HG03135 (cell line): ENCODE results near the gene SLCO4A1.

Experiments used
- ATAC-seq: cut with Tn5 transposase; IDR thresholded peaks from one replicate; pipeline ENCODE4 v1.9.1; 2021; ENCODE audit warnings: mild to moderate bottlenecking, moderate library complexity; ENCODE audit not compliant: unreplicated experiment

Gene SLCO4A1

DNA sequence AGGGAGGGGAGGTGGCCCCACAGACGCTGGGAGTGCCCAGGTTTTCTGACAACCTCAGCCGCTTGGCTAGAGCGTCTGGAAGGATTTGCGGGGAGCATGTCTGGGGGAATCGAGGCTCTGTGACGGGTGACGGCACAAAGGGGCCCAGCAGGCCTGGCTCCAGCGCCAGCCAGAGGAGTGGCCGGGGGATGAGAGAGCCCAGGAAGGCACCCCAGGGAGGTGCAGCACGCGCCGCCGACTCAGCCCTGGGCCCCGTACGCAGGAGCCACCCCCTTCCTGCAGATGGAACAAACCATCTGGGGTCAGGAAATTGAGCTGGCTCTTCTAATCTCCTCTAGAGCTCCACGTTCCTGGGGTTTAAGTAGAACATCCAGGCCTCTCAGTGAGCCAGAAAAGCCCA lies 5.9 kb upstream of the SLCO4A1 start:
- no peak for ATAC-seq

DNA sequence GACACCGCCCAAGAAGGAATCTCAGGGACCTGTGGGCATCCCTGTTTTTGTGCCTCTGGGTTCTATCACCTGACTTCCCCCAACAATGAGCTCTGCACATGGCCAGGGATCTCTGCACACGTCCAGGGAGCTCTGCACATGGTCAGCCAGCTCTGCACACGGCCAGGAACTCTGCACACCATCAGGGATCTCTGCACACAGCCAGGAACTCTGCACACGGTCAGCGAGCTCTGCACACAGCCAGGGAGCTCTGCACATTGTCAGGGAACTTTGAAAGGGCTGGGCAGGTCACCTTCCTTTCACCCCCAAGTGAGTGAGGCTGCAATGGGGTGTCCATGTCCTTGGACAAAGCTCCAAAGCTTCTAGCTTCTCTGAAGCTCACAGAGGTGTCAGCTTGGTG lies 5.2 kb upstream of the SLCO4A1 start:
- no peak for ATAC-seq

DNA sequence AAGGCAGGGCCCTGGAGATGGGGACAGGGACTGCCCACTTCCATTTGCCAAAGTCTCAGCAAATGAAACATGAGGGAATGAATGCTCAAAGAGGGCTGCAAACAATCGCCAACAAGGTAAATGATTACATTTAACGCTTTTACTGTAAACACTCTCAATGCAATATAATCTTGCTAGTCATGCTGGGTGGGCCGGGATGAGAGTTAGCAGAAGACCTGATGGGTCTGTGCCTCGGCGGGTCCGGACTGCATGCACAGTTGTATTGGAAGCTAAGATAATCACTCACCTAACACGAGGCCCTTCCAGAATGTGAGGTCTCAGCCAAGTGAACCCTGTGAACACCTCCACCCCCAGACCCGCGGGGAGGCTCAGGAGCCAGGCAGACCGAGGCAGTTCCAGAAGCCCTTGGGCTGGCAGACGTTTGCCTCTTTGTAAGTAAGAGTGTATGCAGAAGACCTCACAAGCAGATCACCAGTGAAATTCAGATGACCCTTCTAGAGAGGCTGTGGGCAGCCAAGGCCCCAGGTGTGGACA lies 4.7 kb upstream of the SLCO4A1 start:
- no peak for ATAC-seq

DNA sequence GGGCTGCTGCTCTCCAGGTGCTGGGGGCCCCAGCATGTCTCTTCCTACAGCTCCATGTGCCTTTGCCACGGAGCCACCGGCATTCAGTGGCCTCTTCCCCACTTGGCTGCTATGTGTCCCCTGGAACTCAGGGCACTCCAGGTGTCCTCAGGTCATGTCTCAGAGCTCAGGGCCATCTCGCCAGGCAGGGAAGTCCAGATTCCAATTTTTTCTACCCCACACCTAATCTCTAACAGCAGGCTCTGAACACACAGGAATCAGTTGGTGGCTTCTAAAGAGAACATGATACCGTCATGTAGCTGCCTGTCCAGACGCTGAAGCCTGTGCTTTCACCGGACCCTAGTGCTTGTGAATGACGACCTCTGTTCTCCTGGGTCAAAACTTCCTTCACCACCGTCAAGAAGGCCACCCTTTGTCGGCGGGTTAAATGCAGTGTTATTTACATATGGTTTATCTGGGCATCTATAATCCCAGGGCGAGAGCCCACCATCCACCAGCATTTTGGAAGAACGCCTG lies 4.2 kb upstream of the SLCO4A1 start:
- no peak for ATAC-seq

DNA sequence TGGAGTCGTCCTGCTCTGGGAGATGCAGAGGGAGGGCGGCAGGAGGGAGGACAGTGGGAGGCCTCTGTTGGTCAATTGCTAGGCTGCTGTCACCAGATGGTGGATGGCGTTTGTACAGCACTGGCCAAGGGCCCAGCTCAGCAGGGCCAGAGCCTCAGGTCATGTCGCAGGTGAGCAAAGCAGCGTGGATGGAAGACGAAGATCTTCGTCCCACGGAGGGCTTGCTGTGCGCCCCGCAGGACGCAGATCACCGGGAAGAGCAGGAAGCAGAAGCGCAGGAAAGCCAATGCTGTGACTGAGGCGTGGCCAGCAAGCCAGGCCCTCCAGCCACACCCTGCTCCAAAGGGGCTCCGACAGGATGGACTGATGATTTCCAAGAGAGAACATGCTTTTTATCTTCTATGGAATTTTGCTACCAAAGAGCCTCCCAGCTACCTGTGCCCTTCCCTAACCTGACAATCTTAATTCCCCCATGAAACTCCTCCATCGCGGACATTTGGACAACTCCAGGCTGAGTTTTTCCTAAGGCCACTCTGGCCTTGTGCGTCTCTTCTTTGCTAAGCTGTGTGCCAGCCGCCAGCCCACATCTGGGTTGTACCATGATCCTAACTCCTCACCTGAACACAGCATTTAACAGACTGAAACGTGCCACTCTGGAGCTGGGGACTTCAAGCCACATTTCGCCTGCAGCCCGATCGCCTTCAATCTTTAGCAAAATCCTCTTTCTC lies 3.5 kb upstream of the SLCO4A1 start:
- no peak for ATAC-seq

DNA sequence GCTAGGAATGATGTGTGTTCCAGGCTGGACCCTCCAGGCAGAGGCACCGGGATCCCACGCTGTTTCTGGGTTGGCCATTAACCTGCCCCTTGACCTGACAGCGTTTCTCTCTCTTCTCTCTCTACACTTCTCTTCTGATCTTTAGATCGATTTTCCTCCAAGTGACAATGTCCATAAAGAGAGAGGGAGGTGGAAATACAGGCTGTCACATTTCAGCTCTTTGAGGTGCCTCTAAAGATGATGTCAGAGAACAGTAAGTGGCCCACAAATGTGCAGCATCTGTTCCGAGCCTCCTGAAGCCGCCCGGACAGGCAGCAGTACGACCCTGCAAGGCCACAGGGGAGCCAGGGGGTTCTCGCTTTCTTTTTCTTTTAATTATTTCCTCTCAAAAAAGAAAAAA lies 2.5 kb upstream of the SLCO4A1 start:
- no peak for ATAC-seq

DNA sequence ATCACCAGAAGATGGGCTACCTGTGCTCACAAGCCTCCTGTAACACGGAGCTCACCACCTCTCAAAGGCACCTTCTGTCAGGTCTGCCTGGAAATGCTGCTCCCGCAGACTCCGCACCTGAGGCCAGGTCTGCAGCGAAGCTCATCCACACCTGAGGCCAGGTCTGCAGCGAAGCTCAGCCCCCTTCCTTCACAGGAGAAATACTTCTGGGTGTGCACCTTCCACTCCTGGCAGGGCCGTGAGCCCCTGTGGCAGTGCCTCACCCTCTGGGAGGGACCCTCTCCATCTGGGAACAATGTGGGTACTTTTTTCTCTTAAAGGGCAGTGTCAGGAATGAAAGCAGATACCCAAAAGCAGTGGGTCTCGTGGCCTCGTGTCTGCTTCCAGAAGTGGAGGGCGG lies 1.4 kb upstream of the SLCO4A1 start:
- no peak for ATAC-seq

DNA sequence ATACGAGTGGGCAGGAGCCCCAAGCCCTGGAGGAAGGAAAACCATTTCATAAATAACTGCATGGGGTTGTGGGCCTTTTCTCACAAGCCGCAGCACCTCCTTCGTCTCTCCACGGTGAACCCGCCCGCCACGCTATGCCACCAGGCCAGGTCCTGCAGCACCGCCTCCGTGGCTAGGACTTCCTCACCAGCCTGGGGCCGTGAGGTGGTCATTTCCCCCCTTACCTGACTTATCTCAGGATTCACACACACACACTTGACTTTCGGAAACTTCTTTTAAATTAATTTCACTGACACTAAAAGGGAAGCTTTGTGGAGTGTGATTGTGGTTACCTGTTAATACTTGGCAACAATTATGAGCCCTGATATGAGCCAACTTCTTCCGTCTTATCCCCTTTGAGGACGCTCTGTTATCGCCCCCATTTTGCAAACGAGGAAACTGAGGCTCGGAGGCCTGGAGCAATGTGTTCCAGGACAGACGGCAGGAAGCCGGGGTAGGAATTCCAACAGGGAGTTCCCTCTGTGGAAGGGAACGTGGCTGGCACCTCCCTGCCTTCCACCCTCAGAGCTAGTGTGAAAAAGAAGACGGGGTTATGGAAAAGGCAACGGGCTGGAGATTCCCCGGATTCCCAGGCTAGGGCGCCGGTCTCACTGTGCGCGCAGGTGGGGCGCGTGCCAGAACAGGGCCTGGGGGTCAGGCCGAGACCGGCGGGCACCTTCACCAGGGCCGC lies 817 bp upstream of the SLCO4A1 start:
- ATAC-seq = no peak

DNA sequence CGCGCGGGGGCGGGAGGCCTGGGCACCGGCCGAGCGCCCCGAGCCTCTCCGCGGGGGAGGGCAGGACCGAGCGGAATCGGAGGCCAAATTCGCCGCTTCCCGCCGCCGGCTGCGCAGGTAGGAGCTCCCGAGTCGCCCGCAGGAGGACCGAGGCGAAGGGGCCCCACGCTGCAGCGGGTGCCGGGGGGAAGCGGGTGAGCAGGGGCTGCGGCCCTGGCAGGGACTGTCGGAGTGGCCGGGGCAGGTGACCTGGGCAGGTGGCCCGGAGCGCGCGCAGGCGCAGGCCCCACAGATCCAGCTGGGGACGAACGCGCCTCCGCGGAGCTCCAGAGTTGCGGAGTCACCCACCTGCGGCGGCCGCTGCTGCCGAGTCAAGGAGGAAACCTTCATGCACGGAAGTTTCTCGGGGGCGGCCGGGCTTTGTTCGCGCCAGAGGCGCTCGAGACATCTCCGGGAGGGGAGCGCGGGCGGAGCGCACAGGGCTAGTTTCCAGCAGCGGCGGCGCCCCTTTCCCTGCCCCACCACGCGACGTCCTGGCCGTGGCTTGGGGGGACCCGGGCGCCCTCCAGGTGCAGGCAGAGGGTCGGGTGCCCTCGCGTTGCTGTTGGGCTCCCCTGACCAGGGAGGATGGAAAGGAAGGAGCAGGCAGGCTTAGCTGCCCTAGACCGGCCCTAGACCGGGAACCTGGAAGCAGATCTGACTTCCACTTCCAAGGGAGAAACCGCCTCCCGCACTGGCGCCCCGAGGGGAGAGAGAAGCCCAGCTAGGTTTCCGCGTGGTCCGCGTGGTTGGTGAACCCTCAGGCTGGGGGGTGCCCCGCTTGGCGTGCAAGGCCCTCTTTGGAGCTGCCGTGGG lies 590 bp downstream of the SLCO4A1 start:
- ATAC-seq = peak; percentile 15

DNA sequence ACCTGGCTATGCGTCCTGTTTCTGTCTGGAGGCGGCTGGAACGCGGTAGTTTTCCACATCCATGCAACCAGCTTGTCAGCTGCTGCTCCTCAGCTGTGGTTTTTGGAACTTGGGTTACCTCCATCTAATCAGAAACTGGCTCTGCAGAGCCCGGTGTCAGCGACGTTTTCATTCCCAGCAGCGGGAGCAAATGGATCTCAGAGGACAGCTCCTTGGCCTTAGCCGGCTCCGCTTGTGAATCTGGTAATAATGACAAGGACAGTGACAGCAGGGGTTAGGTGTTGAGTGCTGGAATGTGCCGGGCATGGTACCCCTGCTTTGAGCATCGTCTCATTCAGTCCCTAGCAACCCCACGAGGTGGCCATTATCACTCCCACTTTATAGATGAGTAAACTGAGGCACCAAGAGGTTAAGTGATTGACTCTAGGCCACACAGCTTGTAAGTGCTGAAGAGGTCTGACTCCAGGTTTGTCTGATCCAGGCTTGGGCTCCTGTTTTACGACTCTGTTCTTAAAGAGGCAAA lies 1.3 kb downstream of the SLCO4A1 start:
- no peak for ATAC-seq

DNA sequence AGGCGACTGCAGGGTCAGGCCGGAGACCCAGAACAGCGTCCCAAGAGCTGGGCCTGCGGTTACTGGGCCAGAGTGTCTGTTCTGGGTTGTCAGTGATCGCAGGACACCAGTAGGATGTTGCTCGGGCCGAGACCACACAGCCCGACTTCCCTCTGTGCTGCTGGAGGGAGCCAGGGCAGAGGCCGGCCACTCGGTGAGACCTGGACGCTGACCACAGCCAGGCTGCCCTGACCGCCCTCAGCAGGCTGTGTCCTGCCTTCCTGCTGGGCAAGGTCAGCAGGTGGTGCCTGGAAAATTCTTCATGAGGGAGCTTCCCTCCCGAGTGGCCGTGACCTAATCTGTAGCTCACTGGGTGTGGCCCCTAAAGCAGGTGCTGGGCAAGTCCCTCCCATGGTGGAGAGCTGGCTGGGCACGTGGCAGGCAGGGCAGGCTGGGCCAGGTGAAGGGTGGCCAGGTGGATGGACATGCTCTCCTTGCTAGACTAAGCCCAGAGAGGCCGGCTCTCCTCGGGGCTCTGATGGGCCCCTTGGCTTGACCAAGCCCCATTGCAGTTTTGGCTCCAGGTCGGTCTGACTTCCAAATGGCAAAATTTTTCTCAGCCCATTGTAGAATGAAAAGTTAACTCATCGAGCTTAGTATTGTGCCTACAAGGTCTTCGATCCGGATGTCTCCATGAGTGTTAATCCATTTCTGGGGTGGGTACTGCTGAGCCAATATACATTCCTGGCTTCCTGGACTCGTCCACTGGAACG lies 1.9 kb downstream of the SLCO4A1 start:
- ATAC-seq = no peak

DNA sequence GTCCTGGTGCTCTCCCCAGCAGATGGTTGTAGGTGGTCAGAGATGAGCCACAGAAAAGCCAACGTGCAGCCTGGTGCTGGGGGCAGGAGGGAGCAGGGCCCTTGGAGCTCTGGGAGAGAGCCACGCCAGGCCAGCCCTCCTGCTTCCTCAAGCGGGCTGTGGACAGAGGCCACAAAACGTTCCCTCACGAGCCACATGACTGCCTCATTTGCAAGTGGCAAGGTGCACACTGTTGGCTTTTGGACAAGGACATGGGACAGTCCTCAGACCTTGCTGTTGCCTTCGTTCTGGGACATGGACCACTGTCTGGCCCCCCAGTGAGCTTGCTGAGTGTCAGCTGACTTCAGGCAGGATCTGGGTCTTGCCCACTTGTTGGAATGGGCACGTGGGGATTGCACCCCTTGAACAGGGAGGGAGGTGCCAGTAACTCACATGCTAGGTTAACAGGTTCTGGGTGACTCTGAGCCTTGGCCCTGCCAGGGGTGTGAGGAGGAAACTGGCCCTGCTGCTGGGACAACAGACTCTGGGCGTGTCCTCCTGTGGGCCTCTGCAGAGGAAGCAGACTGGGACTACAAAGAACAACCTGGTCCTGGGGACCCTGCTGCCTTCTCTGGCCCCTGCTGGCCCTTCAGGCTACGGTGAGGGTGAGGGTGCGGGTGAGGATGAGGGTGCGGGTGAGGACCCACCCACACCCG lies 2.6 kb downstream of the SLCO4A1 start:
- no peak for ATAC-seq

DNA sequence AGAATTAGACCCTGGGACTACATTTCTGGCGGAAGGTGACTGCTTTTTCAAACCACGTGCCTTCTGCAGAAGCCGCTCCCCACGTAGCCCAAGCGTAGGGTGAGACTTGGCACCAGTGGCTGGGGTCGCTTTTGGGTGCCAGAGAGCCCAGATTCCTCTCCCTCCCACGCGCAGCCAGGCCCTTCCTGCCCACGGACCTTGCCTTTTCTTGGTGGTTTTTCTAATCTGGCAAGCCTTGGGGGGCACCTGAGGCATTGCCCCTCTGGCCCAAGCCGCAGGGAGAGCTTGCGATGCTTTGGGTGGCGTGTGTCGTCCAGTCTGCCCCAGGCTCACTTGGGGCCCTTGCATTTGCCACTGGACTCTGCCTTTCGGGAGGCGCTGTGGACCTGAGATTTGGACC lies 3.3 kb downstream of the SLCO4A1 start:
- no peak for ATAC-seq

DNA sequence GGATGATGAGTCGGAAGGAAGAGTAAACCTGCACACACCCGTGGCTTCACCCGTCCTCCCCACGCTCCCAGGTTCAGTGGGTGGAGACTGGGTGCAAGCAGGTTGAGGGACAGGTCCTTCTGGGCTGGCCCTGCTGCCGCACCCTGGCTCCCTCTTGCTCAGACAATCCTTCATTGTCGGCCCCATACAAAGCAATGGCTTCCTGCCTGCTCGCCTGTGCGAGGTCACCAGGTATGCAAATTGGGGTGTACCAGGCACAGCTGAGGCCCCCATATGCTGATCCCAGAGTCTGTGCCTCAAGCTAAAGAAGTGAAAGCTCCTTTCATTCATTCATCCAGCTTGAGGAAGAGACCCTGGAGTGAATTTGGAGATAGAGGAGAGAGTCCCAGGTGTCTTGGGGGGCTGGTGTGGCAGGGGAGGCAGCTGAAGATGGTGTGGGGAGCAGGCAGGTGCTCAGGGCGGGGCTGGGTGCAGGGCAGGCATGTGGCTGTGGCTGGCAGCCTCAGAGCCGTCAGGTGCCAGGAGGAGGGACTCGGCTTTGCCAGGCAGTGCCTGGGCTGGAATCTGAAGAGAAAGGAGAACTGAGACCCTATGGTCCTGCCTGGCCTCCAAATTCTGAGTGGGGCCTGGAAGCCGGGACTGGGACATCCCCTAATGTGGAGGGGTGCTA lies 4.7 kb downstream of the SLCO4A1 start:
- ATAC-seq = no peak

DNA sequence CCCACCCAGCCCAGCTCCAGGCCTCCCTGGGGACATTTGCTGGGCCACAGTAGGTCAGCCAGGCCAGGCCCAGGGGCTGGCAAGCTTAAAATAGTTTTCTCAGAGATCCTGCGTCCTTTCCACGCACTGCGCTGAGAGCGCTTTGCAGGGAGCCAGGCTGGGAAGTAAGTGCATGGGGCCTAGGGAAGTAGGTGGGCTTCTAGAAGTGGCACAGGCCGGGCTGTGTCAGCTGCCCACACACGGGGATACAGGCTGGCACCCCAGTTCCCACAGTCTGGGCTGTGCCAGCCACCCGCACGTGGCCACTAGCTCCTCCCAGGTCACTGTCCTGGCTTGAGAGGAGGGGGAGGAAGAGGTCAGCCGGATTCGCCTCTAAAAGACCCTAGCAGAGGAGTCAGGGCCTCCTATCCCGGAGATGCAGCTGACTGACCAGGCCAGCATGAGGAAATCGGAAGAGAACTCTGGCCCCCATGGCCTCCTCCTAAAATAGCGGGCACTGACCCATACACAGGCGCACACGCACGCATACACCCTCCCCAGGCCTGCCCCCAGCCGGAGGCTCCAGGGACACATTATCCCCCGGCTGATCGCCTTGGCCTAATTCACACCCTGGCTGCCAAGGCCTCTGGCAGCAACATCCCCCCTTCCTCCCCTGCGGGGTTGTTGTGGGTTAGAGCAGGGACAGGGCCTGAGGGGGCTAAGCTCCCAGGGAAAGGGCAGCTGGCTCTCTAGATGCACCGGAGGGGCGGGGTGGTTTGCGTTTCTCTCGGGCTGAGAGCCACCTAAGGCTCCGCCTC lies 5.4 kb downstream of the SLCO4A1 start:
- no peak for ATAC-seq

DNA sequence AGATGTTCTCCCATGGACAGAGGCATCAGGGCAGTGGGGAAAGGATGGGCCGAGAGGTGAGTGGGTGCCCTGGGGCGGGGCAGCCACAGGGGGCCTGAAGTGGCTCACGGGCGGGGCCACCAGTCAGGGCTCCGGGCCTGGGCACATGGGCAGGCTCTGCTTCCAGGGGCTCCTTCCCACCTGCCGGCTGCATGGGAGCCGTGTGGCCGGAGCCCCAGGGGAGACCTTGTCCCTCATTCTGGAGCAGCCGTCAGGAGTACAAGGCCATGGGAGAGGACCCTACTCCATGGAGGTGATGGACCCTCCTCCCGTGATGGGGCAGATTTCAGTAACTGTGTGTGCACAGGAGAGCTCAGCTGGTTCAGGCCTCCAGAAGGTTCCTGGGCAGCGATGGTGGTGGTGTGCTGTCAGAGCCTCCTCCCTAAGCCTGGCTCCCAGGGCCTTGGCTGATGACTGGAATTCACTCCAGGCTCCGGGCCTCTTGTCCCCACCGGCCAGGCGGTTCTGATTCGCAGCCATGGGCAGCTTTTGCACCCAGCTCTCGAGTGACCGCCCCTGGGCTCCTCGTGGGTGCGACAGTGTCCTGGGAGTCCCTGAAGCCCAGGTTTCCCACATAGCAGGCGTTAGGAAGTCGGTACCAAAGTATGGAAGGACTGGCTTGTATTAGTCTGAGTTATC lies 6.2 kb downstream of the SLCO4A1 start:
- ATAC-seq = no peak

DNA sequence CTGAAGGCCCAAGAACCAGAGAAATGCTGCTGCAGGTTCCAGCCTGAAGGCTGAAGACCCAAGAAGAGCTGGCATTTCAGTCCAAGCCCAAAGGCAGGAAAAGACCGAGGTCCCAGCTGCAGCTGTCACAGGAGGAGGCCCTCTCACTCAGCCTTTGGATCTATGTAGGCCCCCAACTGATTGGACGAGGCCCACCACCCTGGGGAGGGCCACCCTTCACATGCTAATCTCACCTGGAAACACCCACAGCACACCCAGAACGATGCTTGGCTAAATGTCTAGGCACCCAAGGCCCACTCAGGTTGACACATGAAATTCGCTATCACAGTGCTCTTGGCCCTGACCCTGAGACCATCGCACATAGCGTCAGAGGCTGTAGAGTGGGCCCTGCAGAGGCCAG lies 6.8 kb downstream of the SLCO4A1 start:
- ATAC-seq = no peak
